SK-N-SH (cell line): Measurements from ENCODE around the gene P2RY13.

Experiments
- CTCF ChIP-seq: fragments of 200-600 bp; sonication (generic); IDR thresholded peaks from 2 replicates; pipeline ENCODE4 v1.6.1; 2017; ENCODE audit warnings: antibody characterized with exemption, mild to moderate bottlenecking, moderate library complexity
- EZH2phosphoT487 ChIP-seq: fragments of 200-600 bp; sonication (generic); IDR thresholded peaks from 2 replicates; pipeline ENCODE4 v1.6.1; 2017; ENCODE audit warnings: low read depth, mixed run types, mild to moderate bottlenecking, antibody characterized with exemption, moderate library complexity, borderline replicate concordance
- FOXJ3 ChIP-seq: sonication (generic); formaldehyde crosslinking; IDR thresholded peaks from 2 replicates; pipeline ENCODE4 v1.5.1; 2020; ENCODE audit warnings: mild to moderate bottlenecking, missing genetic modification reagents
- FOXM1 ChIP-seq: IDR thresholded peaks from 2 replicates; pipeline ENCODE4 v1.4.0; 2012; ENCODE audit warnings: low read depth, mild to moderate bottlenecking
- GATA2 ChIP-seq: sonication (generic); formaldehyde crosslinking; IDR thresholded peaks from 2 replicates; pipeline ENCODE4 v1.5.0; 2020; ENCODE audit warnings: mild to moderate bottlenecking, missing genetic modification reagents
- IRF3 ChIP-seq: fragments of 150-350 bp; IDR thresholded peaks from 2 replicates; pipeline ENCODE4 v1.6.1; 2016; ENCODE audit warnings: mild to moderate bottlenecking, low read depth, low read length
- MAX ChIP-seq: IDR thresholded peaks from 2 replicates; pipeline ENCODE4 v1.4.0; 2012; ENCODE audit warnings: low read depth
- MEF2A ChIP-seq: IDR thresholded peaks from 2 replicates; pipeline ENCODE4 v1.4.0; 2012; ENCODE audit warnings: low read depth, borderline replicate concordance
- POLR2AphosphoS5 ChIP-seq: IDR thresholded peaks from 2 replicates; pipeline ENCODE4 v1.6.1; 2012; ENCODE audit warnings: low read depth, low read length
- RAD21 ChIP-seq: IDR thresholded peaks from 2 replicates; pipeline ENCODE4 v1.6.1; 2012; ENCODE audit warnings: mild to moderate bottlenecking, low read length
- RCOR1 ChIP-seq: fragments of 150-350 bp; IDR thresholded peaks from 2 replicates; pipeline ENCODE4 v1.6.1; 2017; ENCODE audit warnings: antibody characterized with exemption, low read length
- REST ChIP-seq: IDR thresholded peaks from 2 replicates; pipeline ENCODE4 v1.6.1; 2012; ENCODE audit warnings: mild to moderate bottlenecking, low read depth, low read length, moderate library complexity
- SIN3A ChIP-seq: IDR thresholded peaks from 2 replicates; pipeline ENCODE4 v1.6.1; 2012; ENCODE audit warnings: low read depth, mild to moderate bottlenecking, low read length, moderate library complexity, borderline replicate concordance
- TAF1 ChIP-seq: IDR thresholded peaks from 2 replicates; pipeline ENCODE4 v1.6.1; 2012; ENCODE audit warnings: low read depth, mild to moderate bottlenecking, low read length, moderate library complexity, borderline replicate concordance

- TF ChIP-seq EZH2phosphoT487 = no peak
- TF ChIP-seq SIN3A = no peak
- TF ChIP-seq CTCF = no peak
- no peak for TF ChIP-seq MEF2A
- TF ChIP-seq POLR2AphosphoS5 = no peak
- TF ChIP-seq IRF3 = no peak
- TF ChIP-seq FOXM1 = no peak
- no peak for TF ChIP-seq FOXJ3 (CRISPR knock-in tag)
- no peak for TF ChIP-seq RAD21
- TF ChIP-seq GATA2 (CRISPR knock-in tag) = no peak
- TF ChIP-seq TAF1 = no peak
- TF ChIP-seq RCOR1 = no peak
- no peak for TF ChIP-seq REST
- TF ChIP-seq MAX = no peak
Observed at GRCh38 chr3:151278230-151278629, 51.1 kb downstream of the P2RY13 start, which contains the start of gene P2RY14.
